PC-9 (cell line): ENCODE measurements around the gene PSMG3. TPM values are rescaled to one million over a fixed set of nuclear protein-coding genes. Genes with fewer than 3 reads are reported as not detected.
A peak's percentile ranks its signal among the peaks of the same experiment; 100 is the strongest.

Experiments used
- BruUV-seq: library from RNA; stranded (reverse); fragments of 400-500 nt; replicated peaks from 2 replicates; lab custom pipeline; 2021; lab: Mats Ljungman, UMichigan
- CTCF ChIA-PET: fragments of 300-600 bp; sonication (Branson Sonifier 250); formaldehyde crosslinking; loops from one replicate; lab custom pipeline; 2022; ENCODE audit warnings: antibody characterized with exemption; lab: Charles Lee
- POLR2A ChIA-PET: fragments of 300-600 bp; sonication (Branson Sonifier 250); formaldehyde crosslinking; loops from one replicate; lab custom pipeline; 2022; ENCODE audit warnings: antibody characterized with exemption; ENCODE audit not compliant: unreplicated experiment; lab: Charles Lee
- DNase-seq, 2 experiments: peaks; one replicate each; pipeline versions ENCODE4 v3.0.0 to v3.0.0-alpha.2; 2015 to 2022; ENCODE audit warnings: mixed read lengths in 1 of 2
- H2AFZ ChIP-seq: fragments of 200-600 bp; sonication (generic); 2 replicates; pipeline ENCODE4 v1.8.1; 2017; ENCODE audit warnings: antibody characterized with exemption
- H3F3A ChIP-seq: fragments of 200-600 bp; sonication (generic); 2 replicates; pipeline ENCODE4 v1.8.1; 2017; ENCODE audit warnings: antibody characterized with exemption, mild to moderate bottlenecking, low read depth; ENCODE audit not compliant: insufficient read depth
- H3K27ac ChIP-seq: fragments of 200-600 bp; sonication (generic); 2 replicates; pipeline ENCODE4 v1.6.1; 2016; ENCODE audit warnings: mixed run types
- H3K27me3 ChIP-seq: fragments of 200-600 bp; sonication (generic); 2 replicates; pipeline ENCODE4 v1.6.1; 2016; ENCODE audit warnings: low read depth, mixed run types; ENCODE audit not compliant: insufficient read depth
- H3K36me3 ChIP-seq: fragments of 200-600 bp; sonication (generic); 2 replicates; pipeline ENCODE4 v1.6.1; 2016; ENCODE audit warnings: low read depth, mixed run types
- H3K4me1 ChIP-seq: fragments of 200-600 bp; sonication (generic); replicated peaks from 2 replicates; pipeline ENCODE4 v1.6.1; 2016; ENCODE audit warnings: mixed run types; ENCODE audit not compliant: insufficient read depth
- H3K4me2 ChIP-seq: fragments of 200-600 bp; sonication (generic); 2 replicates; pipeline ENCODE4 v1.6.1; 2017; ENCODE audit warnings: mixed run types
- H3K4me3 ChIP-seq: fragments of 200-600 bp; sonication (generic); 2 replicates; pipeline ENCODE4 v1.6.1; 2016; ENCODE audit warnings: mixed run types
- H3K79me2 ChIP-seq: fragments of 200-600 bp; sonication (generic); 2 replicates; pipeline ENCODE4 v1.6.1; 2017; ENCODE audit warnings: low read depth, mixed run types
- H3K9me2 ChIP-seq: fragments of 200-600 bp; sonication (generic); 2 replicates; pipeline ENCODE4 v1.8.1; 2017; ENCODE audit warnings: mild to moderate bottlenecking; ENCODE audit not compliant: insufficient read depth
- H3K9me3 ChIP-seq: fragments of 200-600 bp; sonication (generic); 2 replicates; pipeline ENCODE4 v1.8.1; 2016; ENCODE audit warnings: low read depth; ENCODE audit not compliant: insufficient read depth
- H4K20me1 ChIP-seq: fragments of 200-600 bp; sonication (generic); 2 replicates; pipeline ENCODE4 v1.8.1; 2017; ENCODE audit not compliant: insufficient read depth
- CTCF ChIP-seq: fragments of 200-600 bp; sonication (generic); conservative IDR thresholded peaks from 2 replicates; pipeline ENCODE4 v1.6.1; 2017; ENCODE audit warnings: mixed run types, antibody characterized with exemption, mild to moderate bottlenecking, moderate library complexity
- EZH2 ChIP-seq: fragments of 200-600 bp; sonication (generic); IDR thresholded peaks from 2 replicates; pipeline ENCODE4 v1.8.0; 2017; ENCODE audit warnings: antibody characterized with exemption, low read depth
- intact Hi-C: fragments of 100-400 bp; cut with micrococcal nuclease; formaldehyde crosslinking; loops from one replicate; pipeline ENCODE4 v1.10.0; 2022; ENCODE audit not compliant: unreplicated experiment
- total RNA-seq: library from RNA; stranded (reverse); gene quantifications from 2 replicates; pipeline ENCODE4 v1.2.3, GENCODE V29; 2021

Gene PSMG3
- total RNA-seq, 1 experiment from 2014 or later: 63.3 TPM

DNA sequence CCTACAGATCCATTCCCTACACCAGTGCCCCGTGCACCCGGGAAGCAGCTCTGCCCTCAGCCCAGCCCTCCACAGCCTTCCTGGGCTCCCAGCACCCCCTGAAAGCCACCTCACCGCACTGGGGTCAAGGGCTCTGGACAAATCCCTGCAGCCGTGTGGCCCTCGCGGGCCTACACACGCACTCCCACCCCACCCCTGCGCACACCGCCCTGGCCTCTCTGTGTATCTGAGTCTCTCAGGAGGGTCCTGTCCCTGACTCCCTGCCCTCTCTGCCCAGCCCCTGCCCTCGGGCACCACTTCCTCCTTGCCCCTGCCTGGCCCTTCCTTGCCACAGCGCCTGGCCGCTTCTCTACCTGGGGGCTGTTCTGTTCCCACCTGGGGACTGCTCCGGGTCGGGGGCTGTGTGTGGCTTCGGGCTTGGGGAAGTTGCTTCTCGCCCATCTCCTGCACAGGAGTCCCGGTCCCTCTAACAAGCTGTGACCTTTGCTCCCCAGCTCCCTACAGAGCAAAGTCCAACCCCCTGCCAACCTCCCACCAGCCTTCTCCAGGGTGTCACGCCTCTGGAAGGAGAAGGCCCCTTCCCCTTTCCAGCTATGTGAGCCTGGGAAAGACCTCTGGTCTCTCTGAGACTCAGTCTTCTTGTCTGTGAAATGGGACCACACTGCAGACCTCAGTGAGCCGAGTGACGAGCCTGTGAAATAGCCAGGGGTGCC is 15.3 kb downstream of the PSMG3 start:
- peaks cover 16% of the 10 kb centered on the region for H3K79me2 ChIP-seq
- intact Hi-C loops: loop anchor here (1.0 kb wide), 1 partner anchor 34 kb away; no protein-coding TSS in a partner anchor
- no peaks in the 10 kb centered on the region for H3K27me3 ChIP-seq
- H3K4me2 ChIP-seq: peak overlapping the region; percentile 94
- ChIA-PET CTCF (interaction anchor here (1.2 kb wide), 1 partner anchor 16 kb away, joined by 4 read pairs; no protein-coding TSS in a partner anchor), POLR2A (interaction anchor here (0.7 to 1.2 kb wide), 2 partner anchors 15 to 23 kb away, joined by 4 to 5 read pairs; no protein-coding TSS in a partner anchor)
- no peaks in the 10 kb centered on the region for H3K9me3 ChIP-seq
- no peak overlapping the region for H2AFZ ChIP-seq
- no peak for DNase-seq
- H3K36me3 ChIP-seq: no peaks in the 10 kb centered on the region; the same call in 1 of the 2 replicates
- H4K20me1 ChIP-seq: peaks cover 16% of the 10 kb centered on the region
- no TSS peak for BruUV-seq
- peaks cover 28% of the 10 kb centered on the region for H3F3A ChIP-seq
- H3K9me2 ChIP-seq: no peaks in the 10 kb centered on the region
- H3K4me1 ChIP-seq: peaks cover 47% of the 10 kb centered on the region
- peak overlapping the region; percentile 96; the same call in 1 of the 2 replicates for H3K27ac ChIP-seq
- no peak for TF ChIP-seq EZH2
- no peak for TF ChIP-seq CTCF
- H3K4me3 ChIP-seq: peak overlapping the region; percentile 65

DNA sequence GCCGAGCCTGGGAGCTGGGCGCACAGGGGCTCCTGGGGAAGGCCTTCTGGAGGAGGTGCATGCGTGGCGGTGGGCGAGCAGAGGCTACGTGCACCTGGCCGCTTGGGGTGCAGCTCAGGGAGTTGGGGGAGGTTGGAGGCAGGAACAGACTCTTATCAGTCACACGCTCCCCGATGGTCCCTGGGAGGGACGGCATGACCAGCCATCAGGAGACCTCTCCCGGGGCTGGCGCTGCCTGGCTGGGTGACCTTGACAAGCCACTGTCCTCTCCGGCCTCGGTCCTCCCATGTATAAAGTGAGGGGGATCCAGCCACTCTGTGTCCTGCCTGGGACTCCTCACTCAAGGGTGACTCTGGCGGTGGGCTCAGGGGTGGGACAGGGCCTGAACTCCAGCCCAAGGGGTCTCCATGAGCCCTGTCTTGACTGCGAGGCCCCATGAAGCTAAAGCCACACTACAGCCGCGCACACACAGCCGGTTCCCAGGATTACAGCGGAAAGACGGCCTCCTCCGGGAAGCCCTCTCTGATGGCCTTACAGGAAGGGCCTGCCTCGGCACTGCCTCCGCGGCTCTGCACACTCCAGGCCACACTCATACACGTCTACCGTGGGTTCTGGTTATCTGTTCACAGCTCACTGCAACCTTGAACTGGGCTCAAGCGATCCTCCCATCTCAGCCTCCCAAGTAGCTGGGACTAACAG is 16.2 kb downstream of the PSMG3 start:
- Histone ChIP-seq H3F3A (peaks cover 22% of the 10 kb centered on the region), H3K27ac (no peak overlapping the region), H3K36me3 (no peaks in the 10 kb centered on the region; the same call in 1 of the 2 replicates), H4K20me1 (peaks cover 16% of the 10 kb centered on the region), H2AFZ (no peak overlapping the region), H3K9me3 (no peaks in the 10 kb centered on the region), H3K9me2 (no peaks in the 10 kb centered on the region), H3K4me2 (no peak overlapping the region), H3K79me2 (peaks cover 16% of the 10 kb centered on the region), H3K27me3 (no peaks in the 10 kb centered on the region), H3K4me3 (no peak overlapping the region), H3K4me1 (peaks cover 39% of the 10 kb centered on the region)
- TSS peak; percentile 15 for BruUV-seq
- intact Hi-C loops: no loop called here
- TF ChIP-seq EZH2 (no peak), CTCF (no peak)
- ChIA-PET CTCF (no interaction called here), POLR2A (no interaction called here)
- DNase-seq: no peak

DNA sequence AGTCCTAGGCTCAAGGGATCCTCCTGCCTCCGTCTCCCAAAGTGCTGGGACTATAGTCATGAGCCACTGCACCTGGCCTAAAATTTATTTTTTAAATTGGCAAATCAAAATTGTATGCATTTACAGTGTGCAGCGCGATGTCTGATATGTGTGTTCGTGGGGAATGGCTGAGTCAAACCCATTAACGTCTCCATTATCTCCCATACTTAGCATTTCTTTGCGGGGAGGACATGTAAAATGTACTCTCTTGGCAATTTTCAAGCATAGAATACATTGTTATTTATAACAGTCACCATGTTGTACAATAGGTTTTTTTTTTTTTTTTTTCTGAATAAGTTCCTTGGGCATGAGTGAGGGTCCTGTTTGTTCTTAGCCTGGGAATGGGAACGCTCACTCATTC is 17.6 kb downstream of the PSMG3 start:
- Histone ChIP-seq H3K4me1 (peaks cover 24% of the 10 kb centered on the region), H3K4me3 (no peak overlapping the region), H2AFZ (no peak overlapping the region), H3K27ac (no peak overlapping the region), H3F3A (peaks cover 16% of the 10 kb centered on the region; the same call in 1 of the 2 replicates), H4K20me1 (peaks cover 21% of the 10 kb centered on the region), H3K4me2 (no peak overlapping the region), H3K9me3 (no peaks in the 10 kb centered on the region), H3K79me2 (peaks cover 16% of the 10 kb centered on the region), H3K27me3 (no peaks in the 10 kb centered on the region), H3K36me3 (no peaks in the 10 kb centered on the region; the same call in 1 of the 2 replicates), H3K9me2 (no peaks in the 10 kb centered on the region)
- ChIA-PET POLR2A (interaction anchor here (0.7 kb wide), 1 partner anchor 47 kb away, joined by 3 read pairs; no protein-coding TSS in a partner anchor), CTCF (no interaction called here)
- intact Hi-C loops: no loop called here
- TF ChIP-seq CTCF (no peak), EZH2 (no peak)
- DNase-seq: no peak
- BruUV-seq: no TSS peak
